Measurements from ENCODE around the gene TMEM143. TPM values are rescaled to one million over a fixed set of nuclear protein-coding genes. Genes with fewer than 3 reads are reported as not detected.
A peak's percentile ranks its signal among the peaks of the same experiment; 100 is the strongest.

Gene TMEM143
- total and polyA plus RNA-seq, 4 donors, result 3.2 to 10.2 (median 6.7) TPM

DNA sequence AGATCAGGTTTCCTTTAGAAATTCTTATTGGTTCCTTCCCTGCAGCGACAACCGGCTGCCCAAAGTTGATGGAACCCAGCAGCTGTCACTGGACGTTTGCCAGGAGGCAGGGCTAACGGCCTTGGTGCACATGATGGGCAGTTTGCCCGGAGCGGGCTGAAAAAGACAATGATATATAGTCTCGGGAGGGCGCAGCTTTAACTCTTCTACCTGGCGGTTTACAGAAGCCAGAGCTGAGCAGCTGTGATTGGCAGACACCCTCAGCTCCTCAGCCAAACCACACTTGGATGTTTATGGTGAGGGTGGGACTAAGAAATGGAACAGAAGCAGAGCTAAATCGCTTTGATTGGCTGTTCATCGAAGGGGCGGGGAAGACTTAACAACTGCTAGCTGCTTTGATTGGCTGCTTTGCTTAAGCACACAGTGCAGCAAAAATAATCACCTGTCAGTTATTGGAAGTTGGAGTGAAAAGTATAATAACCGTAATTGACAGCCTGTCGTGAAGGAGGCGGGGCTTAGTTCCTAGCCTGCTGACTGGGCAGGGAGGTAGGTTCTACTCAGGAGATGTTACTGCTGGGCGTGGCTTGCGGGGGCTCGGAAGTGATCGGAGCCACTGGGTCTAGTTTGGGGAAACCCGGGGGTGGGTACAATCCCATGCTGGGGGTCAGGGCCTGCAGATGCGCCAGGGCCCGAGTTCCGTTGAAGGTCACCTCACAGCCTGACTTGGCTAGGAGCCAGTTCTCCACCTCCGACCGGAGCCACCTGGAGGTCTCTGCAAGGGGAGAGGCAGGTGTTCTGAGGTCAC, 30.9 kb downstream of the TMEM143 start:
- TF ChIP-seq, protein P1, sequence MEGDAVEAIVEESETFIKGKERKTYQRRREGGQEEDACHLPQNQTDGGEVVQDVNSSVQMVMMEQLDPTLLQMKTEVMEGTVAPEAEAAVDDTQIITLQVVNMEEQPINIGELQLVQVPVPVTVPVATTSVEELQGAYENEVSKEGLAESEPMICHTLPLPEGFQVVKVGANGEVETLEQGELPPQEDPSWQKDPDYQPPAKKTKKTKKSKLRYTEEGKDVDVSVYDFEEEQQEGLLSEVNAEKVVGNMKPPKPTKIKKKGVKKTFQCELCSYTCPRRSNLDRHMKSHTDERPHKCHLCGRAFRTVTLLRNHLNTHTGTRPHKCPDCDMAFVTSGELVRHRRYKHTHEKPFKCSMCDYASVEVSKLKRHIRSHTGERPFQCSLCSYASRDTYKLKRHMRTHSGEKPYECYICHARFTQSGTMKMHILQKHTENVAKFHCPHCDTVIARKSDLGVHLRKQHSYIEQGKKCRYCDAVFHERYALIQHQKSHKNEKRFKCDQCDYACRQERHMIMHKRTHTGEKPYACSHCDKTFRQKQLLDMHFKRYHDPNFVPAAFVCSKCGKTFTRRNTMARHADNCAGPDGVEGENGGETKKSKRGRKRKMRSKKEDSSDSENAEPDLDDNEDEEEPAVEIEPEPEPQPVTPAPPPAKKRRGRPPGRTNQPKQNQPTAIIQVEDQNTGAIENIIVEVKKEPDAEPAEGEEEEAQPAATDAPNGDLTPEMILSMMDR (IDR thresholded peaks at IDR 0.05; ENCODE audit: low read depth, low read length, missing input control), result no peak
- no peak for TF ChIP-seq EGR1 (IDR thresholded peaks at IDR 0.05; ENCODE audit: low read depth in 2 of 2)
- TF ChIP-seq RXRA (IDR thresholded peaks at IDR 0.05), result peak; percentile 25 to 48
- peak; percentile 24 for TF ChIP-seq FOXA2 (IDR thresholded peaks at IDR 0.05)
- no peak for TF ChIP-seq HNF4G (IDR thresholded peaks at IDR 0.05)
- TF ChIP-seq, protein P2, sequence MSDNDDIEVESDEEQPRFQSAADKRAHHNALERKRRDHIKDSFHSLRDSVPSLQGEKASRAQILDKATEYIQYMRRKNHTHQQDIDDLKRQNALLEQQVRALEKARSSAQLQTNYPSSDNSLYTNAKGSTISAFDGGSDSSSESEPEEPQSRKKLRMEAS (IDR thresholded peaks at IDR 0.05), result peak; percentile 38
- TF ChIP-seq, protein P3, sequence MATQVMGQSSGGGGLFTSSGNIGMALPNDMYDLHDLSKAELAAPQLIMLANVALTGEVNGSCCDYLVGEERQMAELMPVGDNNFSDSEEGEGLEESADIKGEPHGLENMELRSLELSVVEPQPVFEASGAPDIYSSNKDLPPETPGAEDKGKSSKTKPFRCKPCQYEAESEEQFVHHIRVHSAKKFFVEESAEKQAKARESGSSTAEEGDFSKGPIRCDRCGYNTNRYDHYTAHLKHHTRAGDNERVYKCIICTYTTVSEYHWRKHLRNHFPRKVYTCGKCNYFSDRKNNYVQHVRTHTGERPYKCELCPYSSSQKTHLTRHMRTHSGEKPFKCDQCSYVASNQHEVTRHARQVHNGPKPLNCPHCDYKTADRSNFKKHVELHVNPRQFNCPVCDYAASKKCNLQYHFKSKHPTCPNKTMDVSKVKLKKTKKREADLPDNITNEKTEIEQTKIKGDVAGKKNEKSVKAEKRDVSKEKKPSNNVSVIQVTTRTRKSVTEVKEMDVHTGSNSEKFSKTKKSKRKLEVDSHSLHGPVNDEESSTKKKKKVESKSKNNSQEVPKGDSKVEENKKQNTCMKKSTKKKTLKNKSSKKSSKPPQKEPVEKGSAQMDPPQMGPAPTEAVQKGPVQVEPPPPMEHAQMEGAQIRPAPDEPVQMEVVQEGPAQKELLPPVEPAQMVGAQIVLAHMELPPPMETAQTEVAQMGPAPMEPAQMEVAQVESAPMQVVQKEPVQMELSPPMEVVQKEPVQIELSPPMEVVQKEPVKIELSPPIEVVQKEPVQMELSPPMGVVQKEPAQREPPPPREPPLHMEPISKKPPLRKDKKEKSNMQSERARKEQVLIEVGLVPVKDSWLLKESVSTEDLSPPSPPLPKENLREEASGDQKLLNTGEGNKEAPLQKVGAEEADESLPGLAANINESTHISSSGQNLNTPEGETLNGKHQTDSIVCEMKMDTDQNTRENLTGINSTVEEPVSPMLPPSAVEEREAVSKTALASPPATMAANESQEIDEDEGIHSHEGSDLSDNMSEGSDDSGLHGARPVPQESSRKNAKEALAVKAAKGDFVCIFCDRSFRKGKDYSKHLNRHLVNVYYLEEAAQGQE (IDR thresholded peaks at IDR 0.05), result no peak
- peak in 1 of 2 donors; percentile 52 for TF ChIP-seq JUND (IDR thresholded peaks at IDR 0.05)
- peak; percentile 15 for TF ChIP-seq NR2F2 (IDR thresholded peaks at IDR 0.05)
- TF ChIP-seq HNF4A (conservative IDR thresholded peaks at IDR 0.05), result no peak
- TF ChIP-seq, protein P4, sequence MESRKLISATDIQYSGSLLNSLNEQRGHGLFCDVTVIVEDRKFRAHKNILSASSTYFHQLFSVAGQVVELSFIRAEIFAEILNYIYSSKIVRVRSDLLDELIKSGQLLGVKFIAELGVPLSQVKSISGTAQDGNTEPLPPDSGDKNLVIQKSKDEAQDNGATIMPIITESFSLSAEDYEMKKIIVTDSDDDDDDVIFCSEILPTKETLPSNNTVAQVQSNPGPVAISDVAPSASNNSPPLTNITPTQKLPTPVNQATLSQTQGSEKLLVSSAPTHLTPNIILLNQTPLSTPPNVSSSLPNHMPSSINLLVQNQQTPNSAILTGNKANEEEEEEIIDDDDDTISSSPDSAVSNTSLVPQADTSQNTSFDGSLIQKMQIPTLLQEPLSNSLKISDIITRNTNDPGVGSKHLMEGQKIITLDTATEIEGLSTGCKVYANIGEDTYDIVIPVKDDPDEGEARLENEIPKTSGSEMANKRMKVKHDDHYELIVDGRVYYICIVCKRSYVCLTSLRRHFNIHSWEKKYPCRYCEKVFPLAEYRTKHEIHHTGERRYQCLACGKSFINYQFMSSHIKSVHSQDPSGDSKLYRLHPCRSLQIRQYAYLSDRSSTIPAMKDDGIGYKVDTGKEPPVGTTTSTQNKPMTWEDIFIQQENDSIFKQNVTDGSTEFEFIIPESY (IDR thresholded peaks at IDR 0.05), result peak; percentile 12
- peak; percentile 48 for TF ChIP-seq YY1 (IDR thresholded peaks at IDR 0.05)
- no peak for TF ChIP-seq TAF1 (conservative IDR thresholded peaks at IDR 0.05)
- TF ChIP-seq GABPA (IDR thresholded peaks at IDR 0.05 in 1 of 2, conservative IDR thresholded peaks at IDR 0.05 in 1 of 2), result no peak
- TF ChIP-seq, protein P5, sequence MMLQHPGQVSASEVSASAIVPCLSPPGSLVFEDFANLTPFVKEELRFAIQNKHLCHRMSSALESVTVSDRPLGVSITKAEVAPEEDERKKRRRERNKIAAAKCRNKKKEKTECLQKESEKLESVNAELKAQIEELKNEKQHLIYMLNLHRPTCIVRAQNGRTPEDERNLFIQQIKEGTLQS (IDR thresholded peaks at IDR 0.05), result no peak
- TF ChIP-seq FOXA1 (IDR thresholded peaks at IDR 0.05), result peak; percentile 7
- TF ChIP-seq SP1 (IDR thresholded peaks at IDR 0.05), result peak; percentile 86
- no peak for TF ChIP-seq RAD21 (IDR thresholded peaks at IDR 0.05)
- Histone ChIP-seq H3K9ac (ENCODE audit: low read depth in 1 of 2, low read length in 2 of 2) (peak overlapping the region; percentile 42 to 58), H3K9me3 (ENCODE audit: control insufficient read depth in 4 of 4, low read length in 3 of 4) (no peaks in the 10 kb centered on the region), H3K36me3 (ENCODE audit: control insufficient read depth in 4 of 4, insufficient read depth in 3 of 4, low read depth in 1 of 4, low read length in 3 of 4) (peaks cover 0 to 1% (median 0%) of the 10 kb centered on the region in 4 donors), H3K27ac (ENCODE audit: low read depth in 1 of 2, low read length in 2 of 2) (peak overlapping the region; percentile 82 to 84), H3K4me3 (ENCODE audit: low read depth in 1 of 3, low read length in 3 of 3) (peak overlapping the region in 2 of 3 donors; percentile 28 to 46), H3K27me3 (ENCODE audit: control insufficient read depth in 4 of 4, insufficient read depth in 4 of 4, low read length in 3 of 4) (no peaks in the 10 kb centered on the region), H3K4me1 (ENCODE audit: control insufficient read depth in 4 of 4, insufficient read depth in 4 of 4, low read length in 3 of 4) (peaks cover 2 to 28% (median 14%) of the 10 kb centered on the region in 4 donors)
- peak; percentile 87 for DNase-seq (ENCODE audit: low spot score)
- 7% methylated on average over 25 of the region's 25 CpGs for WGBS
